Activated gamma-delta T cell (primary cell): ENCODE measurements around the gene ITGAV.

ENCODE experiments used
- DNase-seq: peaks from one replicate; lab custom pipeline; 2025; lab: John Stamatoyannopoulos, UW

The ITGAV gene

DNA sequence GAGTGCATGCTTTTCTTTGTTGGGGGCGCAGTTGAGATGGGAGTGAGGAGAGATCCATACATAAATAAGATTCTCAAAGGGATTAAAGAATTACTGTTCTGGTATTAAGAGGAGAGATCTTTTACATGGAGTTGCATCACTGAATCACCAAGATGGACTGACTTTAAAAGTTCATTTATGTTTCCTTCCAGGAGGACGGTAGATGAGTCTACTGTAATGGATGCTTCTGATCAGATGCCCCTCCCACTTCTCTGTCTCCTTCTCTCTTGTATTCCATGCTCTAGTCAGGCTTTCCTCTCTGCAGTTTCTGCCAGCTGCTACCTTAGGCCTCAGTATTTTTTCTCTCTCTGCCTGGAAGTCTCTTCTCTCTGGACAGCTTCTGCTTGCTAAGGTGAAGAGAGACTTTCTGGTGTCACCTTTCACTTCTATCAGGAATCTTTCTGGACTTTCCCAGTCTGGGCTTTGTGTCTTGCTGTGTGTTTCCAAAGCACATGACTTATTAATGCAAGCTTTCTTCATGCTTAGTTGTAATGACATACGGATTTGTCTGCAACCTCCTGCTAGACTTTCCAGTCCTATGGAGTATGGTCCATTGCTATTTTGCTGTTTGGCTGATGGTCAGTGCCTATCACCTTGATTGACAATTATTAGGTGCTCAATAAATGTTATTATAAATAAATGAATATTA is 127.6 kb downstream of the ITGAV start:
- DNase-seq: no peak

DNA sequence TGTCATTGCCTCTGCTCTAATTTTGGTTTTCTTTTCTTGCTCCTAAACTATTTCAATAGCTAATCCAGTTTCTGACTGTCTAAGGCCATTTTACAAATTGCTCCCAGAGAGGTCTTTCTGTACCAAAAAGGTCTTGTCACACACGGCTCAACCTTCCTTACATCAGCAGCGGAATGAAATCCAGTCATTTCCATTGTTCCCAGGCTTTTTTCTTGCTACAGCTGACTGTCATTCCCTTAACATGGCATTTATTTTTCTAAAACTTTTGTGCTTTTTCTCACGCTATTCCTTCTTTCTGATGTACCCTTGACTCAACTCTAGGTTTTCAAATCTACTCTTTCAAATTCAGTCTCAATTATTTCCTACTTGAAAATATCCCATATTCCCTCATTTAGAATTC is 128.3 kb downstream of the ITGAV start:
- DNase-seq: no peak

DNA sequence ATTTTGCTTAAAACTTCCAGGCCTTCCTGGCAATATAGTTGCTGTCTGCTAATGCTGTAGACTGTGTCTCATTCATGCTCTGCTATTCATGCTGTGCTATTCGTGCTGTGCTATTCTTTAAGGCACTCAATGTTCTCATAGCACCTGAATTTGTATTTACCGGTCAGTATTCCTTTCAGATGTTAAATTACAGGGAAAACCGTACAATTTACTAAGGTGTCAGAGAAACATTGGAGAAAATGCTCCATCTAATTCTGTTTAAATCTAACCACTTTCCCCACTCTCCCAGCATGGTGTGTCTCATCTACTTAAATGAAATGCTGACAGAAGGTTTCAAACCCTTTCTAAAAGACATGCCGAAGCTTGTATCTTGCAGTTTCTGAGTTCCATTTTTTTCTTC is 129.0 kb downstream of the ITGAV start:
- DNase-seq: no peak

DNA sequence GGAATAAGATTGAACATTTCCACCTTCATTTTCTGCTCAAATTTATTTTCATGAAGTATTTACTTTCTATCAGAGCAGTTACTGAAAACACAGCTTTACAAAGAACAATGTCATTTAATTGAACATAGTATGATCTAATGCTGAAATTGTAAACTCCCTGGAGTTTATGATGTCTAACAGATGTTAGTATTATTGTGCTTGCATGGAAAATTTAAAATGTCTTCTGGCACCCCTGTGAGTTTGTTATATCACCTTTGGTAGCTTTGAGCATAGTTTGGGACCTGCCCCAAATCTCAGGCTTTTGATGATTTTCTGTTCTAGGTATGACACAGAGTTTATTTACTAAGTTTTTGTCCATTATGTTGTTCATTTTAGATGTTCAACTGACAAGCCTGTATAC is 132.1 kb downstream of the ITGAV start:
- no peak for DNase-seq

DNA sequence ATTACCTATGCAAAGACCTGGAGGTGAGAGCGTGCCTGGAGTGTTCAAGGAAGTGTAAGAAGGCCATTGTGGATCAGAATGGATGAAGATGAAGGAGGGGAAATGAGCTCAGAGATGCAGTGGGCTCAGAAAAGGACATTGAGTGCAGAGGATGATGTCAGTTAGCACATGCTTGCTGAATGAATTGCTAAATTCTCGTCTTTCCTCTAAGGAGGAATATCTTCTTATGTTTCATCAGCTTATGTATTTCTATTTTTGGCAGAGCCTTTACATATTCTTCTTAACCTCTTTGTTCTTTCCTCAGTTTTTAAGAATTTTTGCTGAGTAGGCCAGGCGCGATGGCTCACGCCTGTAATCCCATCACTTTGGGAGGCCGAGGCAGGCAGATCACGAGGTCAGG is 134.9 kb downstream of the ITGAV start:
- DNase-seq: no peak

DNA sequence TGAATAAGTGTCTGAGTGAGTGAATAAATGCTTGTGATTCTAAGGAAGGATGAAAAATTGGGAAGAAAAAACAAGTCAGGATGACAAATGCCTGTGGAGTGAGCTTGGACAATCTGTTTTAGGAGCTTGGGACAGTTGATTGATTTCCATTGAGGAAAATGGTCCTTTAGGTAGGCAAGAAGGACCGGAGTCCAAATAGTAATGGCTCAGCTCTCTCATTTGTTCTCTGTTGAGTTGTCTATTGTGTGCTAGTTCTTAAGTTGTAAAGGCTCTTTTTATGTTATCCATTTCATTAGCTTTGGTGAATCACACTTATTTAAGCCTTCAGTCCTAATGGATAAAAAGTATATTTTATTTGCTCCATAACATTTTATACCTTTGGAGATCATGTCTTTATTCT is 135.9 kb downstream of the ITGAV start:
- DNase-seq: no peak

DNA sequence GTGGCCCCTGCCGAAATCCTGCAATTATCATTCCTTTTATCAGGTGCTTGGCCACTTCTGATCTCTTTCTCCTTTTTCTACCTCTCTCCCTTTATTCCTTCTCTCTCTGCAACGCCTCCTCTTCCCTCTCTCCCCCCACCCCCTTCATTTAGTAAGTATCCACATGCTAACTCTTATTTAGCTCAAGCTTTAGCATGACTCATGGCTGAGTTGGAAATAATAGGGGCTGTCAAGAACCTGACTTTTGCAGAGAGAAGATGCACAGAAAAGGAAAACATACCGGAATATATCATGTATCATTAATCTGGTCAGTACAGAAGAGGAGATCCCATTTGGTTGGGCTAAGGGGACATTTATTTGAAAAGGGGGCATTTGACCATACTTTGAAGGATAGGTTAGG is 137.1 kb downstream of the ITGAV start:
- DNase-seq: no peak

DNA sequence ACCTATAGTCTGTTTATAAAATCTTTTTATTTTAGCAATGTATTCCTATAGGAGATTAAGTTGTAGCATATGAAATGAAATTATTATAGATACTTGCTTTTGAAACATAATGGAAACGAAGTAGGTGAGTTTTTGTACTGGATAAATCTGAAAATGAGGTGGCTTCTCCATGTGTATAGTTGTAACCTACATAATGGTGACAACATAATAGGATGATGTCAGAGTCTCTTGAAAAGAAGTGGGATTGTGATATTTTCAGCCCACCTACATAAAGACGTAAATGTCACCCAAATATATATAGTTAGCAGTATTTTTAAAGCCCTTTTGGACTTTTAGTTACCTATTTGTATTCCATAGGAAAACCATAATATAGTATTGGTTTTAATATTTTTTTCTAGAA is 138.8 kb downstream of the ITGAV start:
- no peak for DNase-seq
